Thyroid gland (tissue), 4 donors: ENCODE measurements around the gene SLCO2A1. TPM values are rescaled to one million over a fixed set of nuclear protein-coding genes. Genes with fewer than 3 reads are reported as not detected.

ENCODE experiments used
- DNase-seq, 2 donors: peaks; one replicate each; pipeline ENCODE4 v3.0.0-alpha.2; 2019
- H3K27ac ChIP-seq, 3 donors: fragments of 200-600 bp; sonication (generic); 1 replicate in 2 of 3; 2 replicates in 1 of 3; pipeline ENCODE4 v1.5.1; 2016 to 2019; ENCODE audit warnings: mild to moderate bottlenecking in 1 of 3, moderate library complexity in 1 of 3
- H3K27me3 ChIP-seq: fragments of 200-600 bp; sonication (generic); one replicate; pipeline ENCODE4 v1.5.1; 2019
- H3K36me3 ChIP-seq, 2 donors: fragments of 200-600 bp; sonication (generic); one replicate each; pipeline ENCODE4 v1.5.1; 2016 to 2019
- H3K4me1 ChIP-seq, 2 donors: fragments of 200-600 bp; sonication (generic); one replicate each; pipeline ENCODE4 v1.5.1; 2017 to 2019
- H3K4me3 ChIP-seq, 3 donors: fragments of 200-600 bp; sonication (generic); replicated peaks in 1 of 3; 1 replicate in 2 of 3; 2 replicates in 1 of 3; pipeline ENCODE4 v1.5.1; 2016; ENCODE audit warnings: mild to moderate bottlenecking in 1 of 3
- H3K9me3 ChIP-seq: fragments of 200-600 bp; sonication (generic); one replicate; pipeline ENCODE4 v1.5.1; 2017
- POLR2A ChIP-seq, 2 donors: fragments of 450-650 bp; IDR thresholded peaks; one replicate each; pipeline ENCODE4 v1.6.1; 2017; ENCODE audit warnings: antibody characterized with exemption in 2 of 2, mild to moderate bottlenecking in 2 of 2, moderate library complexity in 1 of 2
- WGBS, 2 donors: methylation state at CpG; one replicate each; pipeline ENCODE4 v1.1.5; 2017; 5-methylcytosine and 5-hydroxymethylcytosine counted together
- intact Hi-C: fragments of 100-400 bp; cut with DNase I; formaldehyde crosslinking; loops from one replicate; pipeline ENCODE4 v1.15.1; 2023
- total RNA-seq, 4 donors: library from RNA; depleted of rRNA; stranded (reverse); fragments of >200 nt; gene quantifications; one replicate each; pipeline ENCODE4 v1.2.3, GENCODE V29; 2016
- TF ChIP-seq, protein P1 (sequence below), 6 experiments: fragments of 200-600 bp in 3 of 6; fragments of 450-650 bp in 3 of 6; sonication (generic) in 3 of 6; IDR thresholded peaks; one replicate each; pipeline ENCODE4 v1.5.1; 2016 to 2019; ENCODE audit warnings: antibody characterized with exemption in 6 of 6, mild to moderate bottlenecking in 2 of 6, inconsistent platforms in 1 of 6, moderate library complexity in 1 of 6

SLCO2A1 gene
- total RNA-seq, 4 donors from 2014 or later: 26.0 to 76.6 (median 41.0) TPM

DNA sequence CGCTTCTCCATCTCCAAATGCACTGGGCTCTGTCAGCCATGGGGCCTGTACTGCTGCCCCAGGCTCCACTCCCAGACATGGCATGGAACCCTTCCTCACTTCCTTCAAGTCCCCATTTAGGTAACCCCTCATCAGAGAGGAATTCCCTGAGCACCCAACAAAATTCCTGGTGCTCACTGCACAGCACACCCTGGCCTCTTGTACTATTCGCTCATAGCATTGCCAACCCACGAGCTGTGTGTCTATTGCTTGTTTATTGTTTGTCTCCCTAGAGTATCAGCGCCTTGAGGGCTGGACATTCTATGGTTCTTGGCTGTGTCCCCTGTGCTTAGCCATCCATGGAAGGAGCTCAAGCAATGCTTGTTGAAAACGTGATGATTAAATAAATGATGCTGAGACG, 46.1 kb upstream of the SLCO2A1 start:
- WGBS, 2 donors: 62 to 71% methylated on average over 6 of the region's 6 CpGs
- no peak overlapping the region for H3K4me3 ChIP-seq
- H3K27ac ChIP-seq: no peak overlapping the region
- H3K27me3 ChIP-seq: no peaks in the 10 kb centered on the region
- H3K36me3 ChIP-seq: no peaks in the 10 kb centered on the region
- peaks cover 3 to 16% of the 10 kb centered on the region in 2 donors for H3K4me1 ChIP-seq
- TF ChIP-seq POLR2A (IDR thresholded peaks at IDR 0.05): no peak
- TF ChIP-seq, protein P1, sequence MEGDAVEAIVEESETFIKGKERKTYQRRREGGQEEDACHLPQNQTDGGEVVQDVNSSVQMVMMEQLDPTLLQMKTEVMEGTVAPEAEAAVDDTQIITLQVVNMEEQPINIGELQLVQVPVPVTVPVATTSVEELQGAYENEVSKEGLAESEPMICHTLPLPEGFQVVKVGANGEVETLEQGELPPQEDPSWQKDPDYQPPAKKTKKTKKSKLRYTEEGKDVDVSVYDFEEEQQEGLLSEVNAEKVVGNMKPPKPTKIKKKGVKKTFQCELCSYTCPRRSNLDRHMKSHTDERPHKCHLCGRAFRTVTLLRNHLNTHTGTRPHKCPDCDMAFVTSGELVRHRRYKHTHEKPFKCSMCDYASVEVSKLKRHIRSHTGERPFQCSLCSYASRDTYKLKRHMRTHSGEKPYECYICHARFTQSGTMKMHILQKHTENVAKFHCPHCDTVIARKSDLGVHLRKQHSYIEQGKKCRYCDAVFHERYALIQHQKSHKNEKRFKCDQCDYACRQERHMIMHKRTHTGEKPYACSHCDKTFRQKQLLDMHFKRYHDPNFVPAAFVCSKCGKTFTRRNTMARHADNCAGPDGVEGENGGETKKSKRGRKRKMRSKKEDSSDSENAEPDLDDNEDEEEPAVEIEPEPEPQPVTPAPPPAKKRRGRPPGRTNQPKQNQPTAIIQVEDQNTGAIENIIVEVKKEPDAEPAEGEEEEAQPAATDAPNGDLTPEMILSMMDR (IDR thresholded peaks at IDR 0.05): no peak
- intact Hi-C loops: no loop called here
- H3K9me3 ChIP-seq: no peaks in the 10 kb centered on the region
- DNase-seq: no peak

DNA sequence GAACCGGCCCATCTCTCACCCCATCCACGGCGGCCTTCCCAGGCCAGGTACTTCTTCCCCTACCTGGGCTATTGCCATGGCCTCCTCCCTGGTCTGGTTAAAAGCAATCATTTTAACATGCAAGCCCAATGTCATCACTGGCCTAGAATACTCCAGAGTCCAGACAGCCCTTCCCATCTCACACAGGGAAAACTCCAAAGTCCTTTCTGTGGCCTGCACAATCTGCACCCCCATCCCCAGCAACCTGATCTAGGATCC, 45.8 kb upstream of the SLCO2A1 start:
- Histone ChIP-seq H3K36me3 (no peaks in the 10 kb centered on the region), H3K9me3 (no peaks in the 10 kb centered on the region), H3K4me3 (no peak overlapping the region), H3K4me1 (peaks cover 3 to 16% of the 10 kb centered on the region in 2 donors), H3K27me3 (no peaks in the 10 kb centered on the region), H3K27ac (no peak overlapping the region)
- no peak for DNase-seq
- TF ChIP-seq, protein P1 (IDR thresholded peaks at IDR 0.05): no peak
- no peak for TF ChIP-seq POLR2A (IDR thresholded peaks at IDR 0.05)
- WGBS, 2 donors: 96 to 98% methylated on average over 3 of the region's 3 CpGs
- intact Hi-C loops: no loop called here

DNA sequence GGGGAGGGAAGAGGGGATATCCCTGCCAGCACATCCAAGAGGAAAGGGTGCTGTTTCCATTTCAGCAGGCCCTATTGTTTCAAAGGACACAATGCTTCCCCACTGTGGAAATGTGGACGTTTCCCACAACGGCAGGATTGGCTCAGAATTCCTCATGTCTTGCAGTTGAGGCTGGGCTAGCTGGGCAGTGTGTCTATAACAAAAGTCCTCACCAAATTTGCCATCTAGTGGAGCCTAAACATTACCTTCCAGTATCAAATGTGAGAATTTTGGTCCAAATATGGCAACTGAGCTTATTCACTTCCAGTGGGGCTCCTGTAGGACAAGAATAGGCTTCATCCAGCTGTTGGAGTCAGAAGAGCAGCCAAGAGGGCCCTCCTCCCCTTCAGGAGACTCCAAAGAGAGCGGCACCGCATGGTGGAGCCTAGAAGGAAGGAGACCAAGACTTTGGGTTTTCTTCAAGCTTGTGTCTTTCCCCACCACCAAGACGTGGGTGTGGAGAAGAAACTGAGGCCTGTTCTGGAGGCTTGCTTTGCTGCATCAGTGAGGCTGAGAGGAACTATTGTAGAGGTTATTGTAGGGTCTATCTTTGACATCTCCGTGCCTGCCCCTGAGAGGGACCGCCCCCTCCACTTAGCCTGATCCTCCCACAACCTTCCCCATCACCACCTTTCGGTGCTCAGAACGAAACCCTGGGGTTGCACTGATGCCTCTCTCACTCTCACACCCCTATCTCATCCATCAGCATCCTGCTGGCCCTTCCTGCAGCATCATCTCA, 45.3 kb upstream of the SLCO2A1 start:
- WGBS, 2 donors: 90 to 93% methylated on average over 9 of the region's 9 CpGs

DNA sequence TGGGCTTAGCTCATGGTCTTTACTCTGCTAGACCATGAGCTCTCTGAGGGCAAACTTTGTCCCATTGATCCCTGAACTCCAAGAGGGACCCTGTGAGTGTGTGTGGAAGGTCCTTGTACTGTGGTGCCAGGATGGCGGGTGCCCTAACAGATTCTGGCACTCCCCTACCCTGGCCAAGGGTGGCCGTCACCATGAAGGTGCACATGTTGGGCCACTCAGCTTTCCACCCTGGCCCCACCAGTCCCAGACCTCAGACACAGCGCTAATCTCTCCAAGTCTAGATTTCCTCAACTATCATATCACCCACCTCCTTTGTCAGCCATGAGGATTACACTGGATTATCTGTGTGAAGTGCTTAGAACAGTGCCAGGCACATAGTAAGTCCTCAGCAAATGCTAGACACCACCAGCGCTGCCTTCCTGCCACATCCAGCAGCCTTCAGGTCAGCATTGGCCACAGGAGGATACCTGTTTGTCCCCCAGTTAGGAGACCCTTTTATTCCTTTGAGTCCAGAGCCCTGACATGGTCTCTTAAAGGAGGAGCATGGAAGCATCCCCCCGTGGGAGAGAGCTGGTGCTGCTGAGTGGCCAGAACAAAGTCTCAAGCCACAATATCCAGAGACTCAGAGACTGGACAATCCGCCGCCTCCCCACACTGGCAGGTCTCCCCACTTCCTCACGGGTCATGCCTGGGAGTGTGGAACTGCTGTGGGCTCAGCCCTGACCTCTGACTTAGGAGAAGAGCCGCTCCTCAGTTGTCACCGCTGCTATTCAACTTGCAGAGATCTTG, 44.5 kb upstream of the SLCO2A1 start:
- Histone ChIP-seq H3K36me3 (no peaks in the 10 kb centered on the region), H3K4me3 (no peak overlapping the region), H3K4me1 (peaks cover 3 to 16% of the 10 kb centered on the region in 2 donors), H3K27ac (no peak overlapping the region), H3K9me3 (no peaks in the 10 kb centered on the region), H3K27me3 (no peaks in the 10 kb centered on the region)
- TF ChIP-seq, protein P1 (IDR thresholded peaks at IDR 0.05): no peak
- TF ChIP-seq POLR2A (IDR thresholded peaks at IDR 0.05): no peak
- intact Hi-C loops: no loop called here
- WGBS, 2 donors: 89 to 94% methylated on average over 9 to 10 of the region's 10 CpGs
- DNase-seq: no peak

More for the DNA sequence above, 45.3 kb upstream of the SLCO2A1 start:
- Histone ChIP-seq H3K27ac (no peak overlapping the region), H3K9me3 (no peaks in the 10 kb centered on the region), H3K4me1 (peaks cover 3 to 16% of the 10 kb centered on the region in 2 donors), H3K4me3 (no peak overlapping the region), H3K36me3 (no peaks in the 10 kb centered on the region), H3K27me3 (no peaks in the 10 kb centered on the region)
- intact Hi-C loops: no loop called here
- TF ChIP-seq POLR2A (IDR thresholded peaks at IDR 0.05): no peak
- TF ChIP-seq, protein P1 (IDR thresholded peaks at IDR 0.05): no peak
- DNase-seq: no peak

DNA sequence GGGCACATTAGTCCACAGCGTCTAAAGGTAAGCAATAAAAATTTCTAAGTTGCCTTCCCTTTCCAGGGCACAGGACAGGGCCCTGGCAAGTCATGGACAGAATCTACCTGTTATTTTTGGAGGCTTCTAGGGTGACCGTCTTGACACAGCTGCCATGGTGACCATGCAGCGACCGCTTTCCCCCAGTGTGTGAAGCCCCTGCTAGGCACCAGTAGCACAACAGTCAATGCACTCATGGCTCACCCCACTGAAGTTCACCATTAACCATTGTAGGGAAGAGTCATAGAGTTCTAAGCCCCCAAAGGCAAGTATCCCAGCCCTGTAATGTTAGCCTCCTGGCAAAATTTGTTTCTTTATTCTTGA, 43.8 kb upstream of the SLCO2A1 start:
- whole genome bisulfite sequencing, 2 donors: 97 to 100% methylated on average over 4 of the region's 4 CpGs
- intact Hi-C loops: no loop called here
- H3K27me3 ChIP-seq: no peaks in the 10 kb centered on the region
- H3K36me3 ChIP-seq: no peaks in the 10 kb centered on the region
- no peak overlapping the region for H3K27ac ChIP-seq
- no peak for DNase-seq
- H3K9me3 ChIP-seq: no peaks in the 10 kb centered on the region
- TF ChIP-seq, protein P1 (IDR thresholded peaks at IDR 0.05): no peak
- no peak for TF ChIP-seq POLR2A (IDR thresholded peaks at IDR 0.05)
- H3K4me1 ChIP-seq: peaks cover 3 to 16% of the 10 kb centered on the region in 2 donors
- no peak overlapping the region for H3K4me3 ChIP-seq
